Brain microvascular endothelial cell (primary cell): ENCODE data around the gene TMEM184B.
A peak's percentile ranks its signal among the peaks of the same experiment; 100 is the strongest.

Experiments
- DNase-seq: peaks from one replicate; pipeline ENCODE4 v3.0.0-alpha.2; 2020
- H3K27ac ChIP-seq: fragments of 250-450 bp; sonication (Bioruptor Pico); 2 replicates; pipeline ENCODE4 v1.5.1; 2020; ENCODE audit warnings: mild to moderate bottlenecking, moderate library complexity
- H3K27me3 ChIP-seq: fragments of 250-450 bp; sonication (Bioruptor Pico); replicated peaks from 2 replicates; pipeline ENCODE4 v1.5.1; 2020; ENCODE audit warnings: mild to moderate bottlenecking
- H3K36me3 ChIP-seq: fragments of 250-450 bp; sonication (Bioruptor Pico); replicated peaks from 2 replicates; pipeline ENCODE4 v1.5.1; 2020; ENCODE audit warnings: mild to moderate bottlenecking
- H3K4me3 ChIP-seq: 2 replicates; pipeline ENCODE4 v1.5.1; 2011; ENCODE audit warnings: low read depth, mild to moderate bottlenecking, control low read depth, low read length, moderate library complexity
- CTCF ChIP-seq: IDR thresholded peaks from 2 replicates; pipeline ENCODE4 v1.5.1; 2011; ENCODE audit warnings: low read depth, mild to moderate bottlenecking, moderate library complexity, low read length, control low read depth, inconsistent platforms; ENCODE audit errors: missing control alignments
- in situ Hi-C: cut with HindIII; loops from 2 replicates; pipeline ENCODE4 v1.10.0; 2017; ENCODE audit warnings: low sequenced_read_pairs, low pct_ligation_motif_present

TMEM184B gene

GRCh38 chr22:38176170-38176741, 96.6 kb downstream of the TMEM184B start:
- Histone ChIP-seq H3K4me3 (no peak overlapping the region), H3K27ac (peak overlapping the region; percentile 58), H3K36me3 (no peaks in the 10 kb centered on the region), H3K27me3 (no peaks in the 10 kb centered on the region)
- in situ Hi-C loops = no loop called here
- TF ChIP-seq CTCF = no peak
- DNase-seq = peak; percentile 89

GRCh38 chr22:38175206-38176118, 97.3 kb downstream of the TMEM184B start:
- no peak overlapping the region for H3K4me3 ChIP-seq
- TF ChIP-seq CTCF = no peak
- no peaks in the 10 kb centered on the region for H3K36me3 ChIP-seq
- H3K27ac ChIP-seq = peak overlapping the region; percentile 35
- DNase-seq = no peak
- in situ Hi-C loops = no loop called here
- no peaks in the 10 kb centered on the region for H3K27me3 ChIP-seq

GRCh38 chr22:38174626-38175025, 98.2 kb downstream of the TMEM184B start:
- TF ChIP-seq CTCF = no peak
- no peaks in the 10 kb centered on the region for H3K27me3 ChIP-seq
- H3K4me3 ChIP-seq = no peak overlapping the region
- in situ Hi-C loops = no loop called here
- no peak overlapping the region for H3K27ac ChIP-seq
- H3K36me3 ChIP-seq = no peaks in the 10 kb centered on the region
- no peak for DNase-seq

- Histone ChIP-seq H3K27ac (no peak overlapping the region), H3K4me3 (no peak overlapping the region)
- in situ Hi-C loops = no loop called here
Observed at GRCh38 chr22:38173641-38173906, 99.2 kb downstream of the TMEM184B start.

GRCh38 chr22:38172832-38173640, 99.8 kb downstream of the TMEM184B start:
- Histone ChIP-seq H3K4me3 (no peak overlapping the region), H3K27me3 (no peaks in the 10 kb centered on the region), H3K27ac (no peak overlapping the region), H3K36me3 (no peaks in the 10 kb centered on the region)
- in situ Hi-C loops = no loop called here
- no peak for TF ChIP-seq CTCF
- peak; percentile 29 for DNase-seq

More at GRCh38 chr22:38173641-38173906, 99.2 kb downstream of the TMEM184B start:
- DNase-seq = no peak
- Histone ChIP-seq H3K36me3 (no peaks in the 10 kb centered on the region), H3K27me3 (no peaks in the 10 kb centered on the region)
- TF ChIP-seq CTCF = no peak
